Karpas-422 (cell line): ENCODE data around the gene UNC13D. TPM values are rescaled to one million over a fixed set of nuclear protein-coding genes. Genes with fewer than 3 reads are reported as not detected.
"Not testable (repeated sequence)": the region's sequence is repeated elsewhere in the genome, so short reads cannot be mapped to it uniquely, and the experiment has no call there.

ENCODE experiments used
- DNase-seq: peaks from one replicate; pipeline ENCODE4 v3.0.0-alpha.2; 2015
- H2AFZ ChIP-seq: fragments of 200-600 bp; sonication (generic); 2 replicates; pipeline ENCODE4 v1.6.1; 2014; ENCODE audit warnings: antibody characterized with exemption, low read length, mixed read lengths
- H3K27ac ChIP-seq: fragments of 200-600 bp; sonication (generic); 2 replicates; pipeline ENCODE4 v1.5.1; 2014; ENCODE audit warnings: mild to moderate bottlenecking, low read length, moderate library complexity
- H3K27me3 ChIP-seq: fragments of 200-600 bp; sonication (generic); 2 replicates; pipeline ENCODE4 v1.6.1; 2014; ENCODE audit warnings: low read length, mixed read lengths
- H3K36me3 ChIP-seq: fragments of 200-600 bp; sonication (generic); 2 replicates; pipeline ENCODE4 v1.6.1; 2014; ENCODE audit warnings: low read length, mixed read lengths; ENCODE audit not compliant: insufficient read depth
- H3K4me1 ChIP-seq: fragments of 200-600 bp; sonication (generic); 2 replicates; pipeline ENCODE4 v1.6.1; 2014; ENCODE audit warnings: mild to moderate bottlenecking, low read length, mixed read lengths
- H3K4me2 ChIP-seq: fragments of 200-600 bp; sonication (generic); 2 replicates; pipeline ENCODE4 v1.6.1; 2014; ENCODE audit warnings: low read length, low read depth, mild to moderate bottlenecking; ENCODE audit not compliant: poor library complexity, severe bottlenecking
- H3K4me3 ChIP-seq: fragments of 200-600 bp; sonication (generic); 2 replicates; pipeline ENCODE4 v1.5.1; 2014; ENCODE audit warnings: mild to moderate bottlenecking, antibody characterized with exemption, low read length, mixed read lengths
- H3K79me2 ChIP-seq: fragments of 200-600 bp; sonication (generic); 2 replicates; pipeline ENCODE4 v1.6.1; 2014; ENCODE audit warnings: mild to moderate bottlenecking, low read length, mixed read lengths
- H3K9ac ChIP-seq: fragments of 200-600 bp; sonication (generic); 2 replicates; pipeline ENCODE4 v1.6.0; 2014; ENCODE audit warnings: low read length
- H3K9me2 ChIP-seq: fragments of 200-600 bp; sonication (generic), shearing (Covaris generic); replicated peaks from 2 replicates; pipeline ENCODE4 v1.6.0; 2014; ENCODE audit warnings: mild to moderate bottlenecking, low read length, moderate library complexity; ENCODE audit not compliant: insufficient read depth
- H3K9me3 ChIP-seq: fragments of 300-700, 200-600 bp; sonication (generic); 2 replicates; pipeline ENCODE4 v1.6.1; 2014; ENCODE audit warnings: low read length, mixed read lengths
- H4K20me1 ChIP-seq: fragments of 200-600 bp; sonication (generic); 2 replicates; pipeline ENCODE4 v1.6.1; 2014; ENCODE audit warnings: mild to moderate bottlenecking, antibody characterized with exemption, low read length, low read depth; ENCODE audit not compliant: insufficient read depth
- total RNA-seq: library from RNA; depleted of rRNA; stranded (reverse); fragments of >200 nt; shearing (Covaris generic); gene quantifications from 2 replicates; pipeline ENCODE4 v1.2.3, GENCODE V29; 2014; ENCODE audit warnings: low replicate concordance

Gene UNC13D
- total RNA-seq, 1 experiment from 2014 or later, result 30.9 TPM

- H3K4me1 ChIP-seq, result peaks cover 29% of the 10 kb centered on the region
- peak overlapping the region; percentile 95 for H3K4me2 ChIP-seq
- peaks cover 18% of the 10 kb centered on the region for H3K79me2 ChIP-seq
- H3K9ac ChIP-seq, result peak overlapping the region; percentile 98
- peak overlapping the region; percentile 94 for H3K4me3 ChIP-seq
- no peaks in the 10 kb centered on the region for H3K27me3 ChIP-seq
- H3K9me2 ChIP-seq, result no peaks in the 10 kb centered on the region
- H2AFZ ChIP-seq, result no peak overlapping the region
- DNase-seq, result peak; percentile 82
- no peaks in the 10 kb centered on the region for H4K20me1 ChIP-seq
- H3K27ac ChIP-seq, result peak overlapping the region; percentile 76
- no peaks in the 10 kb centered on the region for H3K36me3 ChIP-seq
- H3K9me3 ChIP-seq, result no peaks in the 10 kb centered on the region
Observed at GRCh38 chr17:75856062-75856756, 12.0 kb upstream of the UNC13D start.

DNA sequence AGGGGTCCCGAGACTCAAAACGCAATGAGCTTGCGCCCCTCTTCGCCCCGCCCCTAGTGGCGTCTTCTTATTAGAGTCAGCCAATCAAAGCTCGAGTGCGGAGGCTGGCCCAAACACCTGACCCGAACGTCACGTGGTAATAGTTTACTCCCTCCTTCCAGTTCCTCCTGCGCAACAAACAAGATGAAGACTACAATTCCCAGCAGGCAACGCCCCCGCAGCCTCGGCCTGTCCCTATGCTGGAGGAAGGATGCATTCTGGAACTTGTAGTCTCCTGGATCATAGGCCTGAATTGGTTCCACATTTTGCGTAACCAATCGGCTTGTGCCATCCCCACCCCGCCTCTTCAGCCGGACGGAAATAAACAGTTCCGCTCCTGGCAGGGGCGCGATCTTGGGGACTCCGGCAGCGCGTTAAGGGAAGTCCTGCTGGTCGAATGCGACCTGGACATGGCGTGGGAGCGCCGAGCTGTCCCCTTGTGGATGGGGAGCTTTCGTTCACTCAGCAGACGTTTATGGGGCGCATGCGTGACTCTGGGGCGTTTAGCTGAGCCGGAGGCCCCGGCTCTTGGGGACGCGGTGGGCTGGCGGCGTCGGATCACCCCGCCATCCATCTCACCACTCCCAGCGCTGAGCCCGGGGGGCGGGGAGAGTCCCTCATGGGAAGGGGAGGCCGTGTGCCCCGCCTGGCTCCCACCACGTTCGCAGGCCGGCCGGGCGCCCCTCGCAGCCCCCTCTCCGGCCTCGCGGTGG lies 11.3 kb upstream of the UNC13D start, which contains the start of gene WBP2:
WBP2 (minus strand) TSS at position 26 of the 752 bp plus-strand sequence. CDS start 38 bp downstream, outside the sequence.
- Histone ChIP-seq H3K9ac (peak within 1 kb of the TSS; percentile 98), H3K27ac (peak within 1 kb of the TSS; percentile 76), H3K36me3 (no peaks in the 10 kb centered on the region), H3K4me2 (peak within 1 kb of the TSS; percentile 95), H3K4me3 (peak within 1 kb of the TSS; percentile 94), H3K4me1 (peaks cover 29% of the 10 kb centered on the region), H3K9me2 (no peaks in the 10 kb centered on the region), H4K20me1 (no peaks in the 10 kb centered on the region), H3K27me3 (no peaks in the 10 kb centered on the region), H2AFZ (0 out of 2 replicates have a peak within 1 kb of the TSS, but pooled peaks have one; percentile 52), H3K79me2 (peaks cover 18% of the 10 kb centered on the region), H3K9me3 (no peaks in the 10 kb centered on the region)
- DNase-seq, result peak; percentile 100

DNA sequence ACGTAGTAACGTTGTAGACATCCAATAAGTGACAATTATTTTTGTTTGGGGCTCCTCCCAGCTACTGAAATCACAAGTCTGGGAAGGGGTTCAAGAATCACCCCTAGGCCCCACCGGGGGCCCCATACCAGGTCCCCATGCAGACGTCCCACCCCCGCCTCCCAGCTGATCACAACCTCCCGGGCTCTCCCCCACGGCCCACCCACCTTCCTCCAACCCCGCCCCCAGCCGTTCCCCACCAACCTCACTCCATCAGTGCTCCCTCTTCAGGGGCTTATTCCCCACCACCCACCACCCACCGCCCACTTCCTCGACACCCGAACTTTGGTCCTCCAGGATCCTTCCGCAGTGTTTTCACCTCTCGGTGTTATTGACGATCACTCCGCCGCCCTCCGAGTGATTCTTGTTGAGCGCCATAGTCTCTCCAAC lies 10.7 kb upstream of the UNC13D start:
- Histone ChIP-seq H3K36me3 (no peaks in the 10 kb centered on the region), H3K4me1 (peaks cover 29% of the 10 kb centered on the region), H4K20me1 (no peaks in the 10 kb centered on the region), H3K79me2 (peaks cover 18% of the 10 kb centered on the region), H3K4me2 (peak overlapping the region; percentile 80), H3K27me3 (no peaks in the 10 kb centered on the region), H3K9me2 (no peaks in the 10 kb centered on the region), H2AFZ (no peak overlapping the region), H3K4me3 (peak overlapping the region; percentile 71), H3K9ac (peak overlapping the region; percentile 71), H3K9me3 (no peaks in the 10 kb centered on the region), H3K27ac (no peak overlapping the region)
- DNase-seq, result no peak

GRCh38 chr17:75854101-75854748 lies 10.0 kb upstream of the UNC13D start:
- Histone ChIP-seq H3K9ac (peak overlapping the region; percentile 71), H4K20me1 (no peaks in the 10 kb centered on the region), H3K27me3 (no peaks in the 10 kb centered on the region), H3K4me1 (peaks cover 29% of the 10 kb centered on the region), H3K9me3 (no peaks in the 10 kb centered on the region), H3K9me2 (no peaks in the 10 kb centered on the region), H3K4me2 (peak overlapping the region; percentile 80), H2AFZ (no peak overlapping the region), H3K27ac (no peak overlapping the region), H3K36me3 (no peaks in the 10 kb centered on the region), H3K79me2 (peaks cover 18% of the 10 kb centered on the region), H3K4me3 (peak overlapping the region; percentile 71)
- DNase-seq, result no peak

GRCh38 chr17:75853433-75853832 lies 9.2 kb upstream of the UNC13D start:
- no peaks in the 10 kb centered on the region for H3K9me2 ChIP-seq
- peaks cover 23% of the 10 kb centered on the region for H3K4me1 ChIP-seq
- no peak overlapping the region for H2AFZ ChIP-seq
- no peak for DNase-seq
- H3K4me3 ChIP-seq, result no peak overlapping the region
- no peaks in the 10 kb centered on the region for H3K9me3 ChIP-seq
- peaks cover 18% of the 10 kb centered on the region for H3K79me2 ChIP-seq
- no peak overlapping the region for H3K27ac ChIP-seq
- no peaks in the 10 kb centered on the region for H3K27me3 ChIP-seq
- H3K9ac ChIP-seq, result no peak overlapping the region
- no peaks in the 10 kb centered on the region for H4K20me1 ChIP-seq
- no peak overlapping the region for H3K4me2 ChIP-seq
- no peaks in the 10 kb centered on the region for H3K36me3 ChIP-seq

DNA sequence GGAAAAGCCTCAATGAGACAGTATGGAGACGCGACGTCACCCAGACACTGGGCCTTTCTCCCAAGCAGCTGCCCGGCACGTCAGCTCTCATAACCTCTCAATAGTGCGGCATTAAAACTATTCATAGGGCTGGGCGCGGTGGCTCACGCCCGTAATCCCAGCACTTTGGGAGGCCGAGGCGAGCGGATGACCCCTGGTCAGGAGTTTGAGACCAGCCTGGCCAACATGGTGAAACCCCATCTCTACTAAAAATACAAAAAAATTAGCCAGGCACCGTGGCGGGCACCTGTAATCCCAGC lies 7.4 kb upstream of the UNC13D start:
- not testable (repeated sequence) for H3K4me3 ChIP-seq, H4K20me1 ChIP-seq, H3K4me2 ChIP-seq, H3K9ac ChIP-seq, H3K27ac ChIP-seq, H3K36me3 ChIP-seq, H3K27me3 ChIP-seq, H3K9me3 ChIP-seq, H3K9me2 ChIP-seq, H2AFZ ChIP-seq, DNase-seq
- Histone ChIP-seq H3K4me1 (peaks cover 14% of the 10 kb centered on the region), H3K79me2 (peaks cover 18% of the 10 kb centered on the region)

GRCh38 chr17:75850928-75851692 lies 6.9 kb upstream of the UNC13D start:
- Histone ChIP-seq H3K4me2 (no peak overlapping the region), H3K27ac (no peak overlapping the region), H3K4me3 (no peak overlapping the region), H4K20me1 (no peaks in the 10 kb centered on the region), H3K9me3 (no peaks in the 10 kb centered on the region), H3K27me3 (no peaks in the 10 kb centered on the region), H3K9ac (no peak overlapping the region), H3K9me2 (no peaks in the 10 kb centered on the region), H2AFZ (no peak overlapping the region), H3K36me3 (peaks cover 4% of the 10 kb centered on the region; the same call in 1 of the 2 replicates), H3K79me2 (peaks cover 13% of the 10 kb centered on the region), H3K4me1 (peaks cover 11% of the 10 kb centered on the region)
- DNase-seq, result no peak
